GM19455 (cell line): ENCODE measurements around the gene TBC1D3B.
"Not testable (repeated sequence)": the region's sequence is repeated elsewhere in the genome, so short reads cannot be mapped to it uniquely, and the experiment has no call there.

Experiments used
- ATAC-seq: cut with Tn5 transposase; IDR thresholded peaks from one replicate; pipeline ENCODE4 v1.9.1; 2021; ENCODE audit not compliant: unreplicated experiment

The TBC1D3B gene

DNA sequence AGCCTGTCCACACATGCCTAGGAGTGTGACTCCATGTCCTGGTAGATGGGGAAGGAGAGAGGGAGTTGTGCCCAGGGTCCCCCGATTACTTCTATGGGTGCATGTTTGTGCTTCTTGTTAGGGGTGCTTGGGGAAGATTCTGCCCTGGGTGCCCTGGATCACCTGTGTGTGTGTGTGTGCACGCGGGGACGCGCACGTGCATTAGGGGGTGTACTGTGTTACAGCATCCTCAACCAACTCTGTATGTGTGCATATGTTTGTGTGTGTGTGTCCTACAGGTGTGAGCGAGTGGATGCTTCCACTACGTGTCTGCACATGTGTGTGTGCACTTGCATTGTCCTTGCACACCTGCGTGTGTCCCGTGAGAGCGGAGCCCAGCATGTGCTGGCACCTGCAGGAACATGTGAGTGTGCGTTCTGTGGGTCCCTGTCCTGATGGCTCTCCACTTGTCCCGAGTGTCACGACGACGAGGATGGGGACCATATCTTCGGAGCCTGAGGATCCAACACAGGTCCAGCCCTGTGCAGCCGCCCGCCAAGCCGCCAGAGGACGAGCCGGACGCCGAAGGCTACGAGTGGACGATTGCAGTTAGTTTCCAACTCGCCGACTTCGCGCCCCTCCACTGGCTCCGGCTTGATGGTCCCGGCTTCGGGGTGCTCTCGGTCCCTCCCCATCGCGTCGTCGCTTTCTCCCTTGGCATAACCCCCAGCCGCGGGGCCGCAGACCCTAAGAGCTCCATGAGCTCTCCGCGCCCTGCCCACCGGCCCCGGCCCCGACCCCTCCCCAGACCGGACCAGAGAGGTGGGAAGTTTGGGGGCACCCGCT is 6.0 kb upstream of the TBC1D3B start:
- ATAC-seq = no peak

DNA sequence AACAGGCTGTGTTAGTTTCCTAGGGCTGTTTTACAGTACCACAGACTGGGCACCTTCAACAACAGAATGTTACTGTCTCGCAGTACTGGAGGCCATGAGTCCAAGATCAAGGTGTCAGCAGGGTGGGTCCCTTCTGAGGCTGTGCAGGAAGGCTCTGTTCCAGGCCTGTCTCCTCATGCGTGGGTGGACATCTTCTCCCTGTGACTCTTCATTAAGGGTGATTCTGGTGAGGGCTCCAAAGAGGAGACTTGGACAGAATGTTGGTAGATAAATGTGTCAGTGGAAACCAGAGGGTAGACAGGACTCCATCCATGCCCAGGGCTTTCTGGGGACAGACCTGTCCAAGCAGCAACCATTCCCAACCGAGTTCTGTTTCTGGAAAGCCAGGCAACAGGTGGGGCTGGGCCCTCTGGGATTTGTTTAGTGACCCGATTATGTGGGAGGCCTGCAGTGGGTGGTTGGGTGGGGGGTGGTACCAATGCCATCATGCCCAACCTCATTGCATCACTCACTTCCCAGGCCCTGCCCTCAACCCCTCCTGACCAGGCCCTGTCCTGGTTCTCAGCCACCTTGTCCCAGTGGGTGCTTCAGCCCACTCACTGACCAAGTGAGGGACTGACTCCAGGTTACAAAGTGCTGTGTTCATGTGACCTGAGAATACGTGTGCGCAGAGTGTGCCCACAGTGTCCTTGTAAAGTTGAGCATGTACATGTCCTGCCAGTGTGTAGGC is 5.2 kb upstream of the TBC1D3B start:
- not testable (repeated sequence) for ATAC-seq

- not testable (repeated sequence) for ATAC-seq
Observed at GRCh38 chr17:36168836-36169235, 7.6 kb downstream of the TBC1D3B start.

DNA sequence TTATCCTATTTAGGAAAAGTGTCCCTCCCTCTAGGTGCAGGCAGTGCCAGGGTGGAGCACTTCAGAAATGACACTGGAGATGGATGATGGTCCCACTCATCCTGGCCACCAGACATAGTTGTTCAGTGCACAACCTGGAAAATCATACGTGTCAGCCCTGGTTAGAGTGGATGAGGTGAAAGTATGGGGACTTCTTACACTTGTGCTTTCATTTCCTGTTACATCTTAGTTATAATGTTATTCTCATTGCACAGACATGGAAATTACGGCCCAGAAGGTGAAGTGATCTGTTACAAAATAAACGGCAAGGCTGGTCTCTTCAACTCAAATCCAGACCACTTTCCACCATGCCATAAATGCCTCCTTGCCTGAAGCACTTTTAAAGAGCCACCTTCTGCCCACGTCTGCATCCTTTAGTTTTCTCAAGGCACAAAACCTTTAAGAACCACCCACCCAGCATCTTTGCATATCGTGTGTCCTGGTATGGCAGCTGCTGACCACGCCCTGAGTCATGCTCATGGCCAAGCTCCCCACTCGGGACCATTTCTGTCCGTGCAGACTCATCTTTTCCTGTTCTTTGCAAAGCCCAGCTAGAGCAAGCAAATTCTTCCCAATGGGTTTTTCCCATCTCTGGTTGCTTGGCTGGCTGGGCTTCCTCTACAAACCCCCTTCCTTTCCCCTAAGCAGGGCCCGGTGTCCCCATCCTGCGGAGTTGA is 22.4 kb downstream of the TBC1D3B start:
- no peak for ATAC-seq

- ATAC-seq = no peak
Observed at GRCh38 chr17:36152639-36153120, 23.8 kb downstream of the TBC1D3B start.

- no peak for ATAC-seq
Observed at GRCh38 chr17:36151891-36152638, 24.4 kb downstream of the TBC1D3B start.

GRCh38 chr17:36149296-36149820 is 27.1 kb downstream of the TBC1D3B start:
- no peak for ATAC-seq

DNA sequence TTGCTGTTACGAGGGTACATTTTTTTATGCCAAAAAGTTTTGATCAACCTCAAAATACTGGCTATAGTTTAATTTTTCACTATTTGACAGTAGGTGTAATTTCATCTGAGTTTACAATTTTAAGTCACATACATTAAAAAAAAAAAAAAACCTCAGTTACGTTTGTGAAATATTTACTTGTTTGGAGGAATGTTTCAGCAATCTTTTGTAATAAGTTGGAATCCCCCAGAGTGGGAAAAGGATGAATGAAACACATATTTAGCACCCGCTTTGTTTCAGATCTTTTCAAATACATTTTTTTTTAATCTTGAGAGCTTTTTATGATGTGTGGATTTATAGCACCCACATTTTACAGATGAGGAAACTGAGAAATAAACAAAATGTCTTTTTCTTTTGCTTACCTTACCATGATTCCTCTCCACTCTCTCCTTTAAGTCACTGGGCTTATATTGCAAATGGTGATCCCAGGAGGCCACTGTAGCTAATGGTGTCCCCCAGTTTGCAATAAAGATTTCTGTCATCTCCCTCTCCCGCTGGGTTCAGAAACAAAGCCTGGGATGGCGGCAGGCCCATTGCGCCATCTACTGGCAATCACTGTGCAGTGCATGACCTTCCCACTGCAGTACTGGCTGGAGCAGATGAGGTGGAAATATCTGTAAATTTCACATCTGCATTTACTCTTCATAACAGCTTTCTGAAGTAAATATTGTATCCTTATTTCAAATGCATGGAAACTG is 27.7 kb downstream of the TBC1D3B start:
- no peak for ATAC-seq

DNA sequence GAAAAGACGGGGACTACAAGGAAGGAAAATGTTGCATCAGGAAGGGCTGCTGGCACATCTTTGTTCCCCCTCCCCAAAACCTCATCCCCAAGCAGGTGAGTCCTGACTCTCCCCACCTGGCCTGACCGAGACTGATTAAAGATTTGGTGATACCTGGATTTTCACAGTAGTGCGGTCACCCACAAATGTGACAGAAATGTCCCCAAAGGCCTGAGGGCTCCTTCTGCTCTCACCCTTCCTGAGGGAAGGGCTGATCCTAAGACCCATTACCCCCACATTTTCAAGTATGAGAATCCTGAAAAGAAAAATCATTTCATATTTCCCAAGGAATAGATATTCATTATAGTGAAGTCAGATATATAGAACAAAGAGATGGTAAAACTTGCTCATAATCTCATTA is 28.8 kb downstream of the TBC1D3B start:
- ATAC-seq = no peak

DNA sequence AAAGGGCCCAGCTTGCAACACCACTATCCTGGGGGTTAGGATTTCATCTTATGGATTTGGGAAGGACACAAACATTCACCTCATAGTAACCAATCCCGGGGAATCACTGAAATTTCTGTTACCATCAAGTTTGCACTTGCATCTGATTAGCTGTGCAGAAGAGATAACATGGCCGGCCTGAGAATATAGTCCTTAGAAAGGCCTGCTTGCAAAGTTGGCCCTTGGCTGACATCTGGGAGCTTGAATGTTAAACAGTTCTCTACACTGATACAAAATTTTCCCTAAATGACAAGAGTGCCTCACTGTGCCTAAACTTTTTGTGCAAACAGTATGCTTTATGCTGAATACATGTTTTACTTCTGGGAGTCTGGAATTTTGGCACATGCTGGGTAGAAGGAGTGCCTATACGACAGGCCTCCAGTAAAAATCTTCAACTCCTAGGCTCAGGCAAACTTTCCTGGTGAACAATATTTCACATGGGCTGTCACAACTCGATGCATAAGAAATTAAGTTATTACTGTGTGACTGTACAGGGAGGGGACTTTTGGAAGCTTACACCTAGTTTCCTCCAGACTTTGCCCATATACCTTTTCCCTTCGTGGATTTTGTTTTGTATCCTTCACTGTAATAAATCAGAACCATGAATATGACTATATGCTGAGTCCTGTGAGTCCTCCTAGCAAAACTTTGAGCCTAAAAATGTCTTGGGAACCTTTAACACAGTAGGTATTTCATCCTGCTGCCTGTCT is 31.3 kb downstream of the TBC1D3B start:
- no peak for ATAC-seq

DNA sequence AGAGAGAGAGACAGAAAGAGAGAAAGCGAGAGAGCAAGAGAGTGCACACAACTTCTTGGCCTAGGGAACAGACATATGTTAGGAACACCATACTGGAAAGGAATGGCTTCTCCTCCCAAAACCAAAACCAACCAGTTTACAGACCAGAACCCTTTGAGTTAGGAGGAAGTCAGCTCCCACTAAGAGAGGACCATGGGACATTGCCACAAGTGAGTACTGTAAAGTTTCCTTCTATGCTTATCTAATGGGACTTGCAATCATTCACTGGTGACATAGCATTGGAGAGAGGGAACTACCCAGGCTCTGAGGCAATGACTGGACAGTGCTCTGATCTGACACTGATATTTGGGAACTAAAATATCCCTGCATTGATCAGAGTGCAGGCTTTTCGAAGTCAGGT is 32.4 kb downstream of the TBC1D3B start:
- no peak for ATAC-seq

GRCh38 chr17:36142806-36143205 is 33.6 kb downstream of the TBC1D3B start:
- no peak for ATAC-seq

DNA sequence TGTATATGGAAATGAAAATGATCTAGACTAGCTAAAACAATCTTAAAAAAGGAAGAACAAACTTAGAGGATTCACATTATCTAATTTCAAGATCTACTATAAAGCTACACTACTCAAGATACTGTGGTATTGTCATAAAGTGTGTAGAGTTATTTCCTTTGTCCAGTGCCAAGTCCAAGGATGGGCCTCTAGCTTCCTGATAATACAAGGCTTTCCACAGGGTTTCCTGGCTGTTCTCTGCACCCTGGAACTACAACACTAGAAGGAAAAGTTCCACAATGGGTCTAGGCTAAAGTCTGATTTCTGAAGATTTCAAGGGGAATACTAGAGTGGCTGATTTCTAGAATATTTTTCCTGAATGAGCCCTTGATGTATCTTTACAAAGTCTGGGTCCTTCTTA is 34.2 kb downstream of the TBC1D3B start:
- ATAC-seq = no peak

DNA sequence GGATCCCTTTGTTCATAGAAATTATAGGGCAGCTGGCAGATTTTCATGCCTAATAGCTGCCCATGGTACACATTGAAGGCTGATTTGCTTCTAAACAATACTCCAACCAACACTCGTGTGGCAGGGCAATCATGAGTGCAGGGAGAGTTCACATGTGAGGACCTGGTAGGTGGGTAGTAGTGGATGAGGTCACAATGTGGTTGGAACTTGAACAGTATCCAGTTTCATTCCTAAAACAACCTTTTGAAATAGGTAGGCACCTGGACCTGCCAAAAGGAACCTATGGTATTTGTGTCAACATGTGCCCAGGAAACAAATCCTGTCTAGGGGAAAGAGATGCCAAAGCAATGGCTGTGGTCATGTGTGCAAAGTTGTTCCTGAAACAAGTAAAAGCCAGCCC is 40.0 kb downstream of the TBC1D3B start:
- ATAC-seq = no peak

- ATAC-seq = no peak
Observed at GRCh38 chr17:36136036-36136435, 40.4 kb downstream of the TBC1D3B start.

- no peak for ATAC-seq
Observed at GRCh38 chr17:36135465-36135864, 41.0 kb downstream of the TBC1D3B start.

DNA sequence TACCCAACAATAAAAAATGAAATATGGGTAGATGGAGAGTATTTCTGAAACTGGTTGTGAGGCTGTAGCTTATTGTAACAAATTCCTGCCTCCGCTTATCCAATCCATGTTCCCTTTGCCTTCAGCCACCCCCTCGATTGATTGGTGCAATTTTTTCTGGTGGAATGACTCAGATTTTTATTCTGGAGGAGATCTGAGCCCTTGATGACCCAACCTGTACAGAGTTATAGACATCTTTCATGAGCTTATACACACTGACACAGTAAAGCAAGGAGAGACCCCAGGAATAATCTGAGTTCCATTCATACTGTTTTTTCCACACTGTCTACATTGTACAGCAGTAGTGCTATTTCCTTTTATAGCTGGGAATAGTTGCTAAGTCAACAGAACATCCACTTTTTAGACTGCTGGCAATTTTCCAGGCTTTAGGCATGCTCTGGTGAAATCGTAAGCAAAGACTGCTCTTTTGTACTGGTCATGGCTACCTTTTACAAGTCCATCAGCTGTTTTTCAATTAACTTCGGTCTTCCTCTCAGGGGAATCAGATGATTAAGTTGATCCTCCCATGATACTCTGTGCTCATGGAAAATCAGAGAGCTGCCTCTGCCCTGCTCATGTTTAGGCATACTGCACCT is 42.7 kb downstream of the TBC1D3B start:
- no peak for ATAC-seq

- no peak for ATAC-seq
Observed at GRCh38 chr17:36132421-36132831, 44.0 kb downstream of the TBC1D3B start.

DNA sequence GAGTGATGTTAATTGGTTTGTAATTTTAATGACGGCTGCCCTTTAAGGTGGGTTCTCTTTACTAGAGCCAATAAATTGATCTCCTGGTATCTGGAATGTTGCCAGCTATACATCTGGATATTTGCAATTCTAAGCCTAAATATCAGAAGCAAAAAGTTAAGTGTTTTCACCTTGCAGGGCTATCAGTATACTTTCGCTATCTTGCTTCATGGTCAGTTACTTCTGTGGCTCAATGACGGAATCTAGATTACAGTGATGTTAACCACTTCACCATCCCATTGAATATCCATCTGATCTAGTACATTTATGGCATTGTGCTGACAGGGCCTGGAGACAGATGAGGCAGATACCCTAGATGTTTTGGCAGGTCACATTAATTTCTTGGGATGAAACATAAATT is 44.5 kb downstream of the TBC1D3B start:
- no peak for ATAC-seq
